HG03025 (cell line): ENCODE data around the gene NBPF1.
"Not testable (repeated sequence)": the region's sequence is repeated elsewhere in the genome, so short reads cannot be mapped to it uniquely, and the experiment has no call there.

Source experiments
- ATAC-seq: cut with Tn5 transposase; IDR thresholded peaks from one replicate; pipeline ENCODE4 v1.9.1; 2021; ENCODE audit warnings: mild to moderate bottlenecking, moderate library complexity; ENCODE audit not compliant: unreplicated experiment, low FRiP score

Gene NBPF1

GRCh38 chr1:16557034-16557433 lies 56.3 kb downstream of the NBPF1 start:
- ATAC-seq: not testable (repeated sequence)

GRCh38 chr1:16553244-16553643 lies 60.1 kb downstream of the NBPF1 start:
- not testable (repeated sequence) for ATAC-seq

- not testable (repeated sequence) for ATAC-seq
Observed at GRCh38 chr1:16550212-16550918, 63.0 kb downstream of the NBPF1 start.

GRCh38 chr1:16549545-16549944 lies 63.8 kb downstream of the NBPF1 start:
- ATAC-seq: not testable (repeated sequence)

- not testable (repeated sequence) for ATAC-seq
Observed at GRCh38 chr1:16547502-16548241, 65.7 kb downstream of the NBPF1 start.

- not testable (repeated sequence) for ATAC-seq
Observed at GRCh38 chr1:16545682-16546095, 67.7 kb downstream of the NBPF1 start.

- not testable (repeated sequence) for ATAC-seq
Observed at GRCh38 chr1:16540421-16540893, 72.9 kb downstream of the NBPF1 start.

GRCh38 chr1:16537528-16537927 lies 75.8 kb downstream of the NBPF1 start:
- not testable (repeated sequence) for ATAC-seq

- not testable (repeated sequence) for ATAC-seq
Observed at GRCh38 chr1:16536796-16537195, 76.6 kb downstream of the NBPF1 start.

- ATAC-seq: not testable (repeated sequence)
Observed at GRCh38 chr1:16535898-16536297, 77.5 kb downstream of the NBPF1 start.

- ATAC-seq: not testable (repeated sequence)
Observed at GRCh38 chr1:16535487-16535886, 77.9 kb downstream of the NBPF1 start.

- not testable (repeated sequence) for ATAC-seq
Observed at GRCh38 chr1:16534829-16535456, 78.4 kb downstream of the NBPF1 start.

GRCh38 chr1:16534239-16534828 lies 79.0 kb downstream of the NBPF1 start:
- not testable (repeated sequence) for ATAC-seq

GRCh38 chr1:16532235-16532991 lies 81.0 kb downstream of the NBPF1 start:
- ATAC-seq: not testable (repeated sequence)

GRCh38 chr1:16528338-16528737 lies 85.0 kb downstream of the NBPF1 start:
- not testable (repeated sequence) for ATAC-seq

- ATAC-seq: not testable (repeated sequence)
Observed at GRCh38 chr1:16525769-16526168, 87.6 kb downstream of the NBPF1 start.

- not testable (repeated sequence) for ATAC-seq
Observed at GRCh38 chr1:16521679-16522078, 91.7 kb downstream of the NBPF1 start.

- ATAC-seq: no peak
Observed at GRCh38 chr1:16521288-16521583, 92.1 kb downstream of the NBPF1 start.

GRCh38 chr1:16520435-16521287 lies 92.7 kb downstream of the NBPF1 start:
- ATAC-seq: not testable (repeated sequence)
